BJ (cell line): ENCODE data around the gene MIF4GD. TPM values are rescaled to one million over a fixed set of nuclear protein-coding genes. Genes with fewer than 3 reads are reported as not detected.

Source experiments
- CTCF ChIA-PET: fragments of 350-600 bp; formaldehyde crosslinking; extraction: SDS; loops from one replicate; lab custom pipeline; 2021; ENCODE audit warnings: antibody characterized with exemption, inconsistent platforms; lab: Yijun Ruan, JAX
- POLR2A ChIA-PET: fragments of 300-600 bp; sonication (Branson Sonifier 250); formaldehyde crosslinking; extraction: SDS; loops from one replicate; lab custom pipeline; 2021; ENCODE audit warnings: antibody characterized with exemption; lab: Charles Lee
- DNase-seq: peaks from one replicate; pipeline ENCODE4 v3.0.0-alpha.2; 2011; ENCODE audit warnings: low read depth
- H3K27me3 ChIP-seq: 2 replicates; pipeline ENCODE4 v1.6.0; 2011; ENCODE audit warnings: low read length; ENCODE audit not compliant: control insufficient read depth, insufficient read depth
- H3K36me3 ChIP-seq: 2 replicates; pipeline ENCODE4 v1.5.1; 2011; ENCODE audit warnings: low read length; ENCODE audit not compliant: control insufficient read depth, insufficient read depth
- H3K4me3 ChIP-seq: 2 replicates; pipeline ENCODE4 v1.5.1; 2011; ENCODE audit warnings: low read depth, mild to moderate bottlenecking, control low read depth, low read length
- polyA plus RNA-seq: library from polyadenylated mRNA; depleted of rRNA; stranded (reverse); fragments of >200 nt; gene quantifications from 2 replicates; pipeline ENCODE4 v1.2.3, GENCODE V29; 2011
- TF ChIP-seq, protein P1 (sequence below): IDR thresholded peaks from 2 replicates; pipeline ENCODE4 v1.5.1; 2011; ENCODE audit warnings: low read depth, mild to moderate bottlenecking, control low read depth, inconsistent platforms, low read length, moderate library complexity; ENCODE audit not compliant: insufficient read depth

Gene MIF4GD
- polyA plus RNA-seq, 1 experiment: 29.0 TPM

DNA sequence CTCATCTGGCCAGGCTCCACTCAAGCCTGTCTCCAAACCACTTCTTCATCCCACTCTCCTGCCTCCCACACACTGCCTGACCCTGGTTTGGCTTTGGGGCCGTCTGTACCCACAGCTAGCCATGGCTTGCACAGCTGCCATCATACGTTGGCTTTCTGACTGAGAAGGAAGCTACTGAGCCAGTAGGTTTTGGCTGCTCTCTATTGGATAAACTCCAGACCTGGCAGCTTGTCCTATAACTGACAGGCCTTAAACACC, 3.9 kb downstream of the MIF4GD start:
- CTCF ChIA-PET: interaction anchor here (1.1 kb wide), 1 partner anchor 22 kb away, joined by 3 read pairs; the partner anchor contains the start of gene SLC25A19
- POLR2A ChIA-PET: no interaction called here
- TF ChIP-seq, protein P1, sequence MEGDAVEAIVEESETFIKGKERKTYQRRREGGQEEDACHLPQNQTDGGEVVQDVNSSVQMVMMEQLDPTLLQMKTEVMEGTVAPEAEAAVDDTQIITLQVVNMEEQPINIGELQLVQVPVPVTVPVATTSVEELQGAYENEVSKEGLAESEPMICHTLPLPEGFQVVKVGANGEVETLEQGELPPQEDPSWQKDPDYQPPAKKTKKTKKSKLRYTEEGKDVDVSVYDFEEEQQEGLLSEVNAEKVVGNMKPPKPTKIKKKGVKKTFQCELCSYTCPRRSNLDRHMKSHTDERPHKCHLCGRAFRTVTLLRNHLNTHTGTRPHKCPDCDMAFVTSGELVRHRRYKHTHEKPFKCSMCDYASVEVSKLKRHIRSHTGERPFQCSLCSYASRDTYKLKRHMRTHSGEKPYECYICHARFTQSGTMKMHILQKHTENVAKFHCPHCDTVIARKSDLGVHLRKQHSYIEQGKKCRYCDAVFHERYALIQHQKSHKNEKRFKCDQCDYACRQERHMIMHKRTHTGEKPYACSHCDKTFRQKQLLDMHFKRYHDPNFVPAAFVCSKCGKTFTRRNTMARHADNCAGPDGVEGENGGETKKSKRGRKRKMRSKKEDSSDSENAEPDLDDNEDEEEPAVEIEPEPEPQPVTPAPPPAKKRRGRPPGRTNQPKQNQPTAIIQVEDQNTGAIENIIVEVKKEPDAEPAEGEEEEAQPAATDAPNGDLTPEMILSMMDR: no peak
- DNase-seq: no peak
- H3K36me3 ChIP-seq: peaks cover 9% of the 10 kb centered on the region
- no peak overlapping the region for H3K4me3 ChIP-seq
- H3K27me3 ChIP-seq: no peaks in the 10 kb centered on the region

DNA sequence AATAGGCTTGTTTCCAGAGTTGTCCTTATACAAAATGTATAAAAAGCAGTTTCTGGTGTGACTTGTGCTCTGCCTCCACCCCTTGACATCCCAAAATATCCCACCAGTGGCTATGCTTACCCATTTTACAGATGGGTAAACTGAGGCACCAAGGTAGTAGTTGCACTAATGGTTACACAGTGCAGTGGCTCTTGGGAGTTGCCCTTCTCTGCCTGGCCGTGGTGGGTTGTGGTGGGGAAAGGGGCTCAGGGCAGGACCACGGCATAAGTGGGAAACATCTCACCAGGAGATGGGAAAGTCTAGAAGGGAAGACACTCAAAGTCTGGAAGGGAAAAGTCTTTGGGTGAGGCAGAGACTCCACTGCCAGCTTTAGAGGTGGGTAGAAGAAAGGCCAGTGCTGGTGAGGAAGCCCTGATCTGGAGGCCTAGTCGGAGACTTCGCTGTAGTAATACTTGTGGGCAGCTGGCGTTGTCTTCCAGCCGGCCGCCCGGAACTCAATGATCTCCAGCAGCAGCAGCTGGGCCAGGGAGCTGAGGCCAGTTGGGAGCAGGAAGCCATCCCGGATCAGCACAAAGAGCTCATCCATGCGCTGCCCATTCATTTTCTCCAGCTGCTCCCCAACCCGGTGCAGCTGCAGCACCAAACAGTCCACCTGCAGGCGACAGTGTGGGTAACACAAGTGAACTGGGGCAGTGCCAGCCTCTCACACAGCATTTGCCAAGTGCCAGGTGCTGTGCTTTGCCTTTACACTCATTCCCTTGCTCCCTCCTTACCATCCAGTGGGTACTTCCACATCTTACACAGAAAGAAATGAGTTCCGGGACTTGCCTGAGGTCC, 4.5 kb downstream of the MIF4GD start:
- Histone ChIP-seq H3K4me3 (no peak overlapping the region), H3K36me3 (peaks cover 9% of the 10 kb centered on the region), H3K27me3 (no peaks in the 10 kb centered on the region)
- DNase-seq: no peak
- ChIA-PET CTCF (interaction anchor here (1.1 kb wide), 1 partner anchor 23 kb away, joined by 3 read pairs; the partner anchor contains the start of gene SLC25A19), POLR2A (no interaction called here)
- TF ChIP-seq, protein P1: no peak

DNA sequence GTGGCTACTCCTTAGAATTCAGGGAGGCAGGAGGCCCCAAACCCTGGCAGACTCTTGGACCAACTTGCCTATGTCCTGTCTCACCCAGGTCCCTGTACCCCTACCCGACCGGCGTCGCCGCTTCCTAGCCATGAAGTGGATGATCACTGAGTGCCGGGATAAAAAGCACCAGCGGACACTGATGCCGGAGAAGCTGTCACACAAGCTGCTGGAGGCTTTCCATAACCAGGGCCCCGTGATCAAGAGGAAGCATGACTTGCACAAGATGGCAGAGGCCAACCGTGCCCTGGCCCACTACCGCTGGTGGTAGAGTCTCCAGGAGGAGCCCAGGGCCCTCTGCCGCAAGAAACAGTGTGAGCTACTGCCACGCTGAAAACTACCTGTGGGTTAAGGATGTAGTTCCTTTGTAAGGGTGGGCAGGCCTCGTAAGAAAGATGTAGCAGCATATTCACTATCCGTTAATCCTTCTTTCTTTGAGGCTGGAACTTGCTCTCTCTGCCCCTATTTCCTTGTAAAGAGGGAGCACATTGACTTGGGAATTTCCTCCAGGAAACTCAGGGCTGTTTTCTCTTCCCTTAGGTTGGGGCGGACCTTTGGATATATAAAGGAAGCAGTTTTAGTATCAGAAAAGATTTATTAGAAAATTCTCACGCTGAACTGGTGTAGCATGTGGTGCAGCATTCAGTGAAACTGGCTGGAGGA, 5.3 kb downstream of the MIF4GD start:
- Histone ChIP-seq H3K36me3 (peaks cover 9% of the 10 kb centered on the region), H3K27me3 (no peaks in the 10 kb centered on the region), H3K4me3 (no peak overlapping the region)
- ChIA-PET CTCF (no interaction called here), POLR2A (no interaction called here)
- no peak for DNase-seq
- TF ChIP-seq, protein P1: no peak

DNA sequence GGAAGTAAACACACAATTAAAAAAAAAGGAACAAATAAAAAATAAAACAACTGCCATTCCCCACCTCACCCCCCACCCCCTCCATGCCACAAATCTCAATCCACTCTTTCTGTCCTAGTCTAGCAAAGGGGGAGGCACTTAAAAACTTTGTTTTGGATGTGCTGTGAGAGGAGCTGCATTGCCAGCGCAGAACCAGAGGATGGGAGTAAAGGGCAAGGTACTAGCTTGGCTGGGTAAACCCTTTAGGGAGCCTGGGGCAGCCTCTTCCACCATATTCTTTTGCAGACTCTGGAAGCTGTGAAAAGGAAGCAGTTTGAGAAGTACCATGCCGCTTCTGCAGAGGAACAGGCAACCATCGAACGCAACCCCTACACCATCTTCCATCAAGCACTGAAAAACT, 8.0 kb downstream of the MIF4GD start:
- Histone ChIP-seq H3K4me3 (no peak overlapping the region), H3K36me3 (peaks cover 9% of the 10 kb centered on the region)

More for the DNA sequence above, 8.0 kb downstream of the MIF4GD start:
- DNase-seq: no peak
- ChIA-PET POLR2A (no interaction called here), CTCF (interaction anchor here (1.0 to 2.9 kb wide), 3 partner anchors 8 to 150 kb away, joined by 3 to 36 read pairs (median 11); partner anchors contain the start of gene MIF4GD)
- no peaks in the 10 kb centered on the region for H3K27me3 ChIP-seq
- TF ChIP-seq, protein P1: no peak
